ENCODE results near the gene KCTD16.

The KCTD16 gene

DNA sequence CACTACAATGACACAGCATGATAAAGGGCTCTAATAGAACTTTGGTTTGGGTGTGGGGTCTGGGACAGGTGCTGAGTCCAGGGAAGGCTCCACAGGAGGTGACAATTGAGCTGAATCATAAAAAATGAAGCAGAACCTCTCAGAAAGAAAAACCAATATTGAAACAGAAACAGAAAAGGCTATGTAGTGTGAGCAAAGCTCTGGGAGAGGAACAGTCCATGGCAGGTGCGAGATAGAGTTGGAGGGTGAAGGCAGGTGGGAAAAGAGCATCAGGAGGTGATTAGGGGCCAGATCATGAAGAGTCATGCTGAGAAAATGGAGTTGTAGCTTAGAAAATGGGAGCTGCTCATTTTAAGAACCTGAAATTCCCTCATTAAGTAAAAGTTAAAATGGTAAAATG is 164.9 kb downstream of the KCTD16 start:
- DNase-seq (ENCODE audit: low spot score): no peak

DNA sequence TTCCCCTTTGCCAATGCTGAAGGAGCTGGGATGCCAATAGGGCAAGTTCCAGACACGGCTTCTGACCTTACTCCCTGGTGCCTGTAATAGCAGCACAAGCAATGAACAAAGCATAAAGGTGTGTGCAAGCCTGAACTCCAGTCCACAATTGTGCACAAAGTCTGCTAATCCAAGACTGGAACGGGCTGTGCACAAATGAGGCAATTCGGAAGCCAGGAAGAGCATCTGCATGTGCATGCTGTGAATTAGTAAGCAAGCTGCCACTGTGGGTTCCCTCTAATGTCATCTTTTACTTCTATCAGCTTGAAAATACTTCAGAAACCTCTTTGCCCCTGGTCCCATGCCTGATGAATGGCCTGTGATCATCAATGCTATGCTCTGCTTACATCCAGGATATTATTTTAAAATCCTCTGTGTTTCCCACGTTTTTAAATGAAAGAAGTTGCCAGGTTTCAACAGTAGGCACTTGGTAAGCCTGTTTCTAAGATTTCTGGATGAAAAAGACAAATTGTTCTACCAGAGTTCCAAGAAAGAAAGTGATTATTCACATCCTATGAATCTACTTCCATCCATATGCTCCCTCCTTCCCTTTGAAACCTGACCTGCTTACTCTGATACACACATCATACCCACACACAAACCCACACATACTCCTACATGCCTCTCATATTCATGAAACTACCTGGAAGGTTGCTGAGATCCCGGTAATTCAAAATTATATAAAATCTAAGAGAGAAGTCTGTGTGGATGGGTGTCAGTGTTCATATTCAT is 165.7 kb downstream of the KCTD16 start:
- peak; percentile 67 for DNase-seq (ENCODE audit: low spot score)

DNA sequence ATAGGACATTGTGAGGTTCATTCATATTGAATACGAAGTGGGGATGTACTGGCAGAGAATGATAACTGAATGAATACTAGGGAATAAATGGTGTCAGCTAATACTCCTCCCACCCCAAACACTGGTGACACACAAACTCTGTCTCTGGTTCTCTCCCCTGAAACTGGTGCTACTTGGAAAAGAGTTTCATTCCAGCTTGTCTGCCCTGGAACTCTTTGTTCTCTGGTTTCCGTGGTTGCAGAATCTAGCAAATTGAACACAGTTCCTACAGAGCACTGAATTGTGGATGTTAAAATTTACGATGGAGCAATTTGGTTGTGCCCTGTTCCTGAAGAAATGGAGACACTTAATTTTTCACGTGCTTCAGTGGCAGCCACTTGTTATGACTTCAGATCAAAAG is 181.7 kb downstream of the KCTD16 start:
- peak; percentile 17 for DNase-seq (ENCODE audit: low spot score)

DNA sequence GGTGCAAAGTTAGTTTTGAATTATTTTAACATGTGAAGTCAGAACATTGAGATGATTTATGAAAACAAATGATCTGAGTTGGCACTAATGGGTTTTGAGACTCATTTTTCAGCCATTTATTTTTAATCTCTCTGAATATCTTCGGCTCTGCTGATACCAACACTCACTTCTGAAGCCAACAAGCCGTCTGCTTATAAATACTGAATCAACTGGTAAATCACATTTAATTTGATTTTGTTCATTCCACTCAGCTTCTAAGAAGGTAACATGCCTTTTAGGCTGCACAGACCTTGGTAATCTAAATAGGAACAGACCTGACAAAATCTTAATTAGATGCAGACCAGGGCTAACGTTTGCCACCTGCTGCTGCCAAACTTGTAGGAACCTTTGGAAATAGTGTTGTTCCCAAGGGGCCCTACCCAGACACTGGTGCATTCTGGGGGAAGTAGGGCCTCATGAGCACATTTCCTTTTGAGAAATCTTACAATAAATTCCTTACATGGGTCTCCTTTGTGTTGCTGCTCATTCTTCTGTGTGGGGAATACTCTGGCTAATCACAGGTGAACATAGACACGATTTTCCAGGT is 182.2 kb downstream of the KCTD16 start:
- no peak for DNase-seq (ENCODE audit: low spot score)

DNA sequence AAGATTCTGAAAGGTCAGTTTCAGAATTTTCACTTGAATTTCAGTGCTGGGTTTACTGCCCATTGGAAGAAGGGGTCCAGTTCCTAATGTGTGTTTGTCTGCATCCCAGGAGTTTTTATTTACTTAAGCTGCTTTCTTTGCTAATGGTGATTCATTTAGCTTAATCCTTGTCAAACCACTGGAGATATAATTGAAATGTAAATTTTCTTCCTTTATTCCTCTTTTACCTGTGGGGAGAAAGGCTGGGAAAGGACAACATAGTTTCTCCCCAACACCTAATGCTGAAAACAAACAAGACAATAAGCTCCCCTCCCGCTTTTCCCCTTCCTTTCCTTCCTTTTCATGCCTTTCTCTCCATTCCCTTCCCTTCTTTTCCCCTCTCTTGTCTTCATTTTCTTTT is 185.8 kb downstream of the KCTD16 start:
- DNase-seq (ENCODE audit: low spot score): no peak

DNA sequence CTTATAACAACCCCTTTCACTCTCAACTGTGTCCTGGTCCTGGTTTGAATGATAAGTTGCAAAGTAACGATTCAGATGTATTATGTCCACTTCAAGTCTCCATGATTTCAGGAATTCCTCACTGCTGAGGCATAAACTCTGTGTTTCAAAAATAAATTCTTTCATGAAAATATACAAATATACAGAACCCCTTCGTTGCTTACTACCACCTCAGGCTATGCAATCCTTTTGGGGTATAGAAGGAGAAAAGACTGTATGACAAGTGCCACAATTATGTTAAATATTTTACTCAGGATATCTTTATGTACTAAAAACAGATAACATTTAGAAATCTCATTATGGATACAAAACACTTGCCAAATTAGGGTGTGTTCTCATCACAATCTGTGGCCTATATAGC is 190.7 kb downstream of the KCTD16 start:
- no peak for DNase-seq (ENCODE audit: low spot score)

DNA sequence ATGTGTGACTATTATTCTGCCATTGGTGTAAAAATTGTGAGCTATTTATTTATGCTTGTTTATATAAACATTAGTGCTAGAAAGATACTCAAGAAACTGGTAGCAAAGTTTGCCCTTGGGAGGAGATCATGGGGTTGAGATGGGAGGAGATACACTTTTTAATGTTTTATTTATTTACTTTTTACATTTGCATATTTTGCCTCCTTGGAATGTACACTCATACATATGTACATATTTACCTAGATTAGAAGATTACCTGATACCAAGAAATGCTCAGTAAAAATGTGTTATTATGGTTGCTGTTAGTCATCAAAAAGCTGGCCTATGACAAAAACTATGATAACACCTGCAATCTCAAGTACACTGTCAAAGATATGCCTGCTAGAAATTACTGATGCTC is 195.2 kb downstream of the KCTD16 start:
- DNase-seq (ENCODE audit: low spot score): no peak

DNA sequence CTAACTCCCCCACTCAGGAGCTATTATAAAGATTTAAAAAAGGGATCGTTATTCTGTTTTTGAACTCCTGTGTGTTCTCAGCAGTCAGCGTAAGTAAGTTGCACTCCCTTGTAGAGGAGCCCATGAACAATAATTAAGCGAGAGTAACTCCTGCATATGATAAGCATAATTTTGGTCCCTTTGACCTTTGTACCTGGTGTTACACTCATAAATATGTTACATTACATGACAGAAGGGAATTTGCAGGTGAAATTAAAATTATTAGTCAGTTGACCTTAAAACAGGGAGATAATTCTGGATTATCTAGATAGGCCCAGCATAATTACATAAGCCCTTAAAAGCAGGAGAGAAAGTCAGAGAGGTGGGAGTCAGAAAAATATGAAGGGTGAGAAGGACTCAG is 197.3 kb downstream of the KCTD16 start:
- DNase-seq (ENCODE audit: low spot score): no peak

DNA sequence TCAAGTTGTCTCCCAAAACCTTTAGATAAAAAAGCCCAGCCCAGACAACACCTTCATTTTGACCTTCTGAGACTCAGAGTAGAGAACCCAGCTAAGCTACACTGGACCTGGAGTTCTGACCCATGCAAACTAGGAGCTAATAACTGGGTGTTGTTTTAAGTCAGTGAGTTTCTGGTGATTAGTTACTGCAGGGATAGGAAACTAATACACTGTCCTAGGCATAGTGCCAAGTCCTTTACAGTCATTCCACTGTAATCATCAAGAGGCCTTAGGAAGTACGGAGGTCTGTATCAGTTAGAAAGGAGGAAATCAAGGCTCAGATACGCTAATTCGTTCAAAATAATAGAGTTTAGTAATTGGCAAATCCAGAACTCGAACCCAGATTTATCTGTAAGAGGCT is 197.9 kb downstream of the KCTD16 start:
- DNase-seq (ENCODE audit: low spot score): no peak

DNA sequence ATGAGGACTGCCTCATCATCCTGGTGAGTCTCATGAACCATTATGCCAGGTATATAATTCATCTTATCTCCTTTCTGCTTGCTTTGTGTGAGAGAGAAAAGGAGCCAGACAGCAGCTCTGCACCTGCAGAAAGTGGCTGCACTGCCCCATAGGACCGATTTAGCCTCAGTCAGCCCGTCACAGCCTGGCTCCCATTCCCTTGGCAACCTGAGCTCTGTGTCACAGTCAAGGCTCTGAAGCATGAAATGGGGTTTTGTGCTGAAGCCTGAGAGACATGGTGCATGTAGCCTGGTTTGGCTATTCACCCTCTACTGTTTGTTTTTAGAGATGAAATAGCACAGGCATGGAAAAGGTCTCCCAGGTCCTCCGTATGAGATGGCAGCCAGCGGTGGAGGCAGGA is 198.3 kb downstream of the KCTD16 start:
- peak; percentile 10 for DNase-seq (ENCODE audit: low spot score)

DNA sequence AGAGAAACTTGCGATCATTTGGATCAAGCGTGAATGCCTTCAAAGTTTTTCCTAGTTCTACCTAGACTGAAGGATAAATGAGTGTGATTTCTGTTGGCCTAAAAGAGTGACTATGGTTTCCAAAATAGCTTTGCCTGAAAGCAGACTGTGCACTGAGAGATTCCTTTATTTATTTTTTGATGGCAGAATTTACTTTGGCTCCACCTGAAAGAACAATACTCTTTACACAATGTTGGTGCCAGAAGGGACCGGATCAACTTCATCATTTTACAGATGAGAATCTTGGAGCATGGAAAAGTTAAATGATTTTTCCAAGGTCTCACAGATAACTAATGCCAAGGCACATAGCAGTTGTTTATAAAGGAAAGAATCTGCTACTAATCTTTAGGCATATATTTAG is 199.6 kb downstream of the KCTD16 start:
- no peak for DNase-seq (ENCODE audit: low spot score)

DNA sequence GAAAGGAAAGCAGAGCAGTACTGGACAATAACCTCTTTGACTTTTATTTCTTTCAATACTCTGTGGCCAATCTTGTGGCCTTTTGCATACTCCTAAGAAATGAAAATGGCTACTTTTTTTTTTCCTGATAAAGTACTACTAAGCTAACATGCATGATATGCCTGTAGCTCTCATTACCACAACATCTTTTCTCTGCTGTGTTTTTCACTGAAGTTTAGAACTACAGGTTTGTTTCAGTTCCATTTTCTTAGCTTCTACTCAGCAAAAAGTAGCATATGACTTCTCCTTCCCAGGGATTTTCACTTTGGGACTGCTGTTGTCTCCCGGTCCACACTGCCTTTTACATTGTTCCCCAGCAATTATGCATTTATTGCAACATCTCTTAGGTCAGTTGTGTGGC is 204.0 kb downstream of the KCTD16 start:
- DNase-seq (ENCODE audit: low spot score): no peak

DNA sequence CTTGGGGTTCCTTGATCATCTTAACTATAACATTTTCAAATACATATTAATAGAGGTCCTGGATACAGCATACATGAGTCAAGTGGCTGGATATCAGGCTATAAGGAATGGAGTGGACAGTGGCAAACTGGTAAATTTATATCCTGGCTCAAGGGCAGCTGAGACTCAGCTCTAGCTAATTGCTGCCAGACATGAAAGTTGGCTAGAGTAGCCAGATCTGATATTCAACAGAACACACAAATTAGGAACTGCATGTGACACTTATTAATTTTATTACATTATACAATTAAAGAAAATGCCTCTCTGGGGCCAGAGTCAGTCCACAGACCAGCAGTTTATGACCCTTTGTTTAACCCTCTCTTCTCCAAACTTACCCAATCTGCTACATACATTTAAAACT is 206.5 kb downstream of the KCTD16 start:
- no peak for DNase-seq (ENCODE audit: low spot score)

DNA sequence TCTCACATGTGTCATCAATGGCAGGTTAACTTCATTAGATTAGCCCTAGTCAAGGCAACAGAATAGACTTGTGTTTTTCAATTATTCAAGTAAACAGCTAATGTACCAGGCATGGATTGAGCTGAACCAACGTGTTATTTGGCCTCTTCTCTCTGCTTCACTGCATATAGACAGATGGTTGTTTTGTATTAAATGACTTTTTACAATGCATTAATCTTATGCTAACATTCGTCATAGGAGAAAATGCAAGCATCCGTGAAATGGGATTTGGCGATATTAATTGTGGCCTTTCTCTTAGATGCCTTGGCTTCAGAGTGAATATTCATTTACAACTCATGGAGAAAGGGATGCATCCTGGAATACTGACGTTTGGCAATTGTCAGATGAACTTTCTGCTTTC is 208.0 kb downstream of the KCTD16 start:
- DNase-seq (ENCODE audit: low spot score): no peak

DNA sequence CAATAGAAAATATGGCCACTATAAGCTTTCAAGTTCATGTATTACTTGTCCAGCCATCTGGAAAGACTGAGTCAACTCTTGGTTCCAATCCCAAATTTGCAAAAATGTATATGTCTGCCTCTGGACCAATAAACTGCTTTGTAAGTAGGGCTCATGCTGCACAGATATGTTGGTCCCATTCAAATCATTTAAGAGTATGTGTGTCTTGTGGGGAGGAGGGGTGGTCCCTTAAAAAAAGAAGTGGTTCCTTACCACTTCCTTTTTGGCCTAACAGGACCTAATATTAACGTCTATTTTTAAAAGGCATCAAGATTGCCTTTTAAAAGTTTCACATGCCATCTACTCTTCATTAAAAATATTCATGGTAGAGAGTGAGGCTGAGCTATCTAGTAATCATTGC is 214.9 kb downstream of the KCTD16 start:
- DNase-seq (ENCODE audit: low spot score): no peak

DNA sequence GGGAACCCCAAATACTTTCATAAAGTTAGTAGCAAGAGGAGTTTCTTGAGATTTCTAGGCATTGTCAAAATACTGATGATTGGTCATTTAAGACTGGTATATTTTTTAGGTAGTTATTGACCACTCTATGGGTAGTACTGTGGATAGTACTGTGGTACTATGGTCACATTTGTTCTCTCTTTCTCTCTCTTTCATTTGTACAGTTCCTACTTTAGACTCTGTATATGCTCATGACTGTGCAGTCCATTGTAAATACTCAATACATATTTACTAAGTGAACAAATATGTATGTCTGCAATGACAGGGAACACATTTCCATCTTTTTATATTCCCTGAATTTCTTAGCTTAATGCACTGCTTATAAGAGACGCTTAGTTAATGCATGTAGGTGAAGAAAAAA is 215.6 kb downstream of the KCTD16 start:
- no peak for DNase-seq (ENCODE audit: low spot score)

DNA sequence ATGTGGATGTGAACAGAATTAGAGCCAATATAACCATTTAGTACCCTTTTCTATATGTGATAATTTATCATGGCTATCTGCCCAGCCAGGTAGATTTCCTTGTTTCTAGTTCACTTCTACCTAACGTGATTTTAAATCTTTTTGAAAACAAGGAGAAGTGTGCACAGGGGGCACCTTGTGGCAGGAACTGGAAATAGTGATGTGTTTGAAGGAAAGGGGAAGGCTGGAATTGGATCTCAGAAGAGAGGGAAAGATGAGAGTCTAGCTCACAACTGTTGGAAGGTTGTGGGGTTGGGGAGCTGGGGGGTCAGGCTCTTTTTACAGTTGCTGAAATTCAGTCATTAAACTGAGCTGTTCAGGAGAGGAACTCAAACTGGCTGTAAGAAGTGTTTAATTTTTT is 219.5 kb downstream of the KCTD16 start:
- DNase-seq (ENCODE audit: low spot score): no peak

DNA sequence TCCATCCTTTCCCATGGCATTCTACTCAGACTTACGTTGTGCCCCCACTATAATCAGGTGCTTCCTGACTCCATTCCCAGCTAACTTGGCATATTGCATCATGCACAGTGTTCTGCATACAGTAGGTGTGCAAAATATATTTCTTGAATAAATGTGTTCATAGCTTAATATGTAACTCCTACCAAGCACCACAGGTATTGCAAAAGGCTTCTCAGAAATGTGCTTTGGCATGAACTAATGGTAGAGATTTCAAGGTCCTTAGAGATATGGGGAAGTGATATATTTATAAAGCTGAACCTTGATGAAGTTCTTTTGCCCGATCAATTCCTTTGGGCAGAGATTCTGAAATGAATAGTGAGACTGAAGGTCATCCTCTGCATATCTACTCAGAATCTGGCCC is 220.4 kb downstream of the KCTD16 start:
- no peak for DNase-seq (ENCODE audit: low spot score)

DNA sequence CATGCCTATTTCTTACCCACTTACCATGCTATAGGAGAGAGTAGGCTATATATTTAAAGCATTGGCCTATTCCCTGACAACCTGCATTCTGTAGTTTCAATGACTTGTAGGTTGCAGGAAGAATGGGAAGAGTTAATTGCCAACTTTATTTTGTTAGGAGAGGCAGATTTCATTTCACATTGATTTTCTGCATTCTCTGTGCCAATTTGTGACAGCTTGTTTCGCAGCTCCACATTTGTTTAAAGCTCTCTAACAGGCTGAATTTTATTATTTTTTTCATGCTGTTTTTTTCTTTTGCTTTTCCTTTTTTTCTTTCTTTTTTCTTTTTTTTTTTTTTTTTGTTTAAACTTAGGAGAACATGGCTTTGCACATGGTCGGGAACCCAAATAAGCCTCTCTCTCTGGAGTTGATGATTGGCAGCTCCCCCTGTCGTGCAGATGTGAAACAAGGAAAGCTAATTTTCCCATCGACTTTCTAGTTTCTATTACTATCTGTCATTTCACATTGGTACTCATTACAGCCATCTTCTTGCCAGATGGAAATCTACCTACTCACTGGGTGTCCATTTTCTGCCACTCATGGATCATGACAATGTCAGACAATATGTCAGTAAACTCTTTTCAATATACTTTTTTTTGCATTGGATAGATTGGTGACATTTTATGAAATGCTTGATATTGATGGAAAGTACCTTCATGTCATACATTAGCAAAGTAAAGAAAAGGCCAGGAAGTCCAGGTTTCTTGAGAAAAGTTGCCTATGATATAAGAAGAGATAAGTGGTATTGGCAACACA is 223.2 kb downstream of the KCTD16 start:
- DNase-seq (ENCODE audit: low spot score): no peak

DNA sequence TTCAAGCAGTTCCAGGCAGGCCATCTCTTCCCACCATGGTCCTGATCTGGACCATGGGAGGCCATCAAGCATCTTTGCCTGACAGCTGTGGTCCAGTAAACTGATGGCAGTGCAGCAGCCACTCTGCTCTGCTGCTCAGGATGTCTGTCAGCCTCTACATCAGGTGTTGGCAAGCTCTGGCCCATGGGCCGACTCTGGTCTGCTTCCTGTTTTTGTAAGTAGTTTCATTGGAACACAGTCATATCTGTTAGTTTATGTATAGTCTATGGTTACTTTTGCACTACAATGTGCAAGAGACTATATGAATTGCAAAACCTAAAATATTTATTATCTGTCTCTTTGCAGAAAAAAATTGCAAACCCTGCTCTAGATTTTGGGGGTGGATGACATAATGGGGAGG is 225.0 kb downstream of the KCTD16 start:
- DNase-seq (ENCODE audit: low spot score): no peak

DNA sequence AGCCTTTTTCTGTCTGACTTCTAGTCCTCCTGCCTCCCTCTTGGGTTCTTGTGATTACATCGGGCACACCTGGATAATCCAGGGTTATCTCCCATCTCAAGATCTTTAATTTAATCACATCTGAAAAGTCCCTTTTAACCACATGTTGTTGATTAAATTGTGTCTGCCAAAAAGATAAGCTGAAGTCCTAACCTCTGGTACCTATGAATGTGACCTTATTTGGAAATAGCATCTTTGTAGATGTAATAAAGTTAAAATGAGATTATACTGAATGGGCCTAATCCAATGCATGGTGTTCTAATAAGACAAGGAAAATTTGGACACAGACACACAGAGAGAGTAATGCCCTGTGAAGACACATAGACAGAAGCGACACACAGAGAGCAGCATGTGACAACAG is 232.4 kb downstream of the KCTD16 start:
- DNase-seq (ENCODE audit: low spot score): no peak

DNA sequence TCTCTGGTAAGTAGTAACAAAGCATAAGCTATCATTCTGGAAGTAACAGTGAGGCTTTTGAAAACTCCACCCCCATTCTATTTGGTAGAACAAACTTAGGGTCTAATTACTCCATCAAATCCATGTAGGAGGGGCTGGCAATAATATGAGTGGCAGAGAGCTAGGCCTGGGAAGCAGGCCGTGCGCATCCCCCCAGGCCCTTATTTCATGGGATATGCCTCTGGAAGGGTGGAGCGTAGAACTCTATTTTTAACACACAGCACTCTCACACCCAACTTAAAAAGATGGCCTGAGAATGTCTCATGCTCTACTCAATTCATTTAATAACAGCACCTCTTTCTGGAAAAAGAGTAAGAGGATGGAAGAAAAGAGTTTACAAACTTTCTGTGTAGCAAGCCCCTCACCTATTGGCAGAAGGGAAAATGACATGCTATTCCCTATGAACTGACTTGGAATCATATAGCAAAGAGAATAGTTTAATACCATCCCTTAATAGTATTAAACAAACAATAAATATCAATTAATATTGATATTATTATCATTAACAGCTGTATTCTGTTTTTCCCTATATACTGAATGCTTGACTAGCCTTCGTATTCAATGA is 233.2 kb downstream of the KCTD16 start:
- no peak for DNase-seq (ENCODE audit: low spot score)

DNA sequence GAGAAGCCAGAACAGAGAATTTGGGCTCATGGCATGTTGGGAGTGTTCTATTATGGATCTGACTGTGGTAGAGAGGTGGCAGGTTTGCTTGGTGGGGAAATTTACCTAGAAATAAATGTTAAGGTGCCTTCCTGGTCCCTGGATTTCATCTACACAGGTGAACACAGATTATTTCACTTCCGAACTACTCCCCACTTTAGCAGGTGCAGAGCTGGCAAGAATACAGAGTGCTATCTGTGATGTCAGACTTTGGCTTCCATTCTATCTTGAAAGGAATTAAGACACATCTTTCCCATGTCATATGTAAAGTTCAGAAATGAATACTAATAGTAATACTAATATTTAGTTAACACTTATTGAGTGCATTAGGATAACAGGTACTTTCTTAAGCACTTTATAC is 234.0 kb downstream of the KCTD16 start:
- no peak for DNase-seq (ENCODE audit: low spot score)
